Left lung (tissue), 10 donors: ENCODE data around the gene PRDX1. TPM values are rescaled to one million over a fixed set of nuclear protein-coding genes. Genes with fewer than 3 reads are reported as not detected.

Experiments
- ATAC-seq: fragments of 200-7000 bp; cut with Tn5 transposase; one replicate; pipeline ENCODE4 v1.9.1; 2020; ENCODE audit warnings: moderate library complexity
- DNase-seq, 4 donors: peaks; one replicate each; pipeline ENCODE4 v3.0.0-alpha.2; 2013 to 2020
- H3K27ac ChIP-seq, 2 donors: fragments of 200-600 bp; sonication (generic) in 1 of 2; one replicate each; pipeline versions ENCODE4 v1.5.0 to v1.8.0; 2020 to 2021
- H3K27me3 ChIP-seq, 2 donors: fragments of 200-600 bp; sonication (generic) in 1 of 2; one replicate each; pipeline versions ENCODE4 v1.5.0 to v1.8.0; 2020 to 2021
- H3K36me3 ChIP-seq, 2 donors: fragments of 200-600 bp; sonication (generic) in 1 of 2; one replicate each; pipeline versions ENCODE4 v1.5.0 to v1.8.0; 2020 to 2021
- H3K4me1 ChIP-seq, 2 donors: fragments of 200-600 bp; one replicate each; pipeline ENCODE4 v1.8.0; 2021
- H3K4me3 ChIP-seq, 2 donors: fragments of 200-600 bp; sonication (generic) in 1 of 2; one replicate each; pipeline versions ENCODE4 v1.5.0 to v1.8.0; 2020 to 2021; ENCODE audit warnings: mild to moderate bottlenecking in 1 of 2
- H3K9me3 ChIP-seq, 2 donors: fragments of 200-600 bp; sonication (generic) in 1 of 2; one replicate each; pipeline versions ENCODE4 v1.5.0 to v1.8.0; 2020 to 2021
- CTCF ChIP-seq, 2 donors: fragments of 200-600 bp; sonication (generic) in 1 of 2; IDR thresholded peaks; one replicate each; pipeline versions ENCODE4 v1.5.0 to v1.8.0; 2021; ENCODE audit warnings: antibody characterized with exemption in 2 of 2
- intact Hi-C, 2 donors: fragments of 100-400 bp; cut with DNase I; formaldehyde crosslinking; loops; one replicate each; pipeline versions ENCODE4 v1.11.2 to v1.14.2; 2022
- polyA plus RNA-seq, 6 donors: library from polyadenylated mRNA; unstranded; fragments of 120-200 nt; gene quantifications; one replicate each; pipeline ENCODE4 v1.2.1, GENCODE V29; 2013; ENCODE audit not compliant: insufficient read length in 6 of 6
- total RNA-seq, 2 donors: library from RNA; stranded (reverse); fragmentation: NEBNext Ultra II Directional; extraction: Animal tissue kit (Norgen Biotek cat#: 25700); gene quantifications; one replicate each; pipeline ENCODE4 v1.2.1, GENCODE V29; 2021
- donor health status: DM: no; HTN: yes; CAD: no.
- donor health status: DM: no; HTN: no; CAD: no.

The PRDX1 gene
- total and polyA plus RNA-seq, 8 donors: 190 to 579 (median 247) TPM

DNA sequence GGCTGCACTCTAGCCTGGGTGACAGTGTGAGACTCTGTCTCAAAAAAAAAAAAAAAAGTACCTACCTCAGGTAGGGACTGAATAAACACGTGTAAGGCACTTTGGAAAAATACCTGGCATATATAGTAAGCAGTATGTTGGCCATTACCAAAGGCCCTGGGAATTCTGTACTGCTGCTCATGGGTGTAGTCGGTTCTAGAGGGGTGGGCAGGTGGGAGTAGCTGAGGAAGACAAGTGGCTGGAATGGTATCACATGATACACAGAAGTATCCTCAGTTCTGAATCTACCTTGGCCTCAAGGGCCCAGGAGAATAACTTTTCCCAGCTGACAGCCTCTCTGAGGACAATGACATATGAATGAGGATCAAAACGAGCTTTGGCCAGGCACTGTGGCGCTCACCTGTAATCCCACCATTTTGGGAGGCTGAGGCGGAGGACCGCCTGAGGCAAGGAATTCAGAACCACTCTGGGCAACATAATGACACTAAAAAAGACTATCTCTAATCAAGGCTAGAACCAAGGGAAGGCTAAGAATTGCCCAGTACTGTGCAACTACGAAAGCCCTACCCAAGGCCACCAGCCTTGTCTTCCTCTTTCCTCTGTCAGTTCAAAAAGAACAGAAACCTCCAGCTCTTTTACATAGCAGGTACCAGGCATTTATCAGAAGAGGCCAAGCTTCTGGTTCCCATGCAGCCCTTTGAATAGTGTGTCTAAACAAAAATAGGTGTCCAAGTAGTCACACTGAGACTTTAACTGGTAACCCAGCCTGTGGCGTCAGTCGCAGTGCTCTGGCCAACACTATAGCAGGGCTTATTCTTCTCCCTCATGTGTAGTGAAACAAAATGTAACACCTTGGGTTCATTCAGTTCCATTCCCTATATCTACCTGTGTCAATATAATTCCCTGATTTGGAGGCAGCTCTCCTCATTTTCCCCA, 11.4 kb downstream of the PRDX1 start:
- ATAC-seq (peak; percentile 54), DNase-seq (no peak)
- Histone ChIP-seq H3K27me3 (no peaks in the 10 kb centered on the region), H3K4me3 (no peak overlapping the region), H3K27ac (no peak overlapping the region), H3K36me3 (peaks cover 13 to 73% of the 10 kb centered on the region in 2 donors), H3K9me3 (no peaks in the 10 kb centered on the region), H3K4me1 (peaks cover 5 to 28% of the 10 kb centered on the region in 2 donors)
- intact Hi-C loops: loop anchor here (5.0 to 10.0 kb wide), 2 partner anchors 54 to 57 kb away; no protein-coding TSS in a partner anchor
- TF ChIP-seq CTCF (IDR thresholded peaks at IDR 0.05): no peak

GRCh38 chr1:45508295-45509151, 13.2 kb downstream of the PRDX1 start:
- peak in 1 of 2 donors; percentile 12 for TF ChIP-seq CTCF (IDR thresholded peaks at IDR 0.05)
- no peaks in the 10 kb centered on the region for H3K9me3 ChIP-seq
- peaks cover 4 to 56% of the 10 kb centered on the region in 2 donors for H3K36me3 ChIP-seq
- no peak overlapping the region for H3K4me3 ChIP-seq
- intact Hi-C loops: no loop called here
- DNase-seq (peak in 1 of 4 donors; percentile 19), ATAC-seq (no peak)
- peak overlapping the region in 1 of 2 donors; percentile 18 for H3K27ac ChIP-seq
- peaks cover 5 to 16% of the 10 kb centered on the region in 2 donors for H3K4me1 ChIP-seq
- no peaks in the 10 kb centered on the region for H3K27me3 ChIP-seq

DNA sequence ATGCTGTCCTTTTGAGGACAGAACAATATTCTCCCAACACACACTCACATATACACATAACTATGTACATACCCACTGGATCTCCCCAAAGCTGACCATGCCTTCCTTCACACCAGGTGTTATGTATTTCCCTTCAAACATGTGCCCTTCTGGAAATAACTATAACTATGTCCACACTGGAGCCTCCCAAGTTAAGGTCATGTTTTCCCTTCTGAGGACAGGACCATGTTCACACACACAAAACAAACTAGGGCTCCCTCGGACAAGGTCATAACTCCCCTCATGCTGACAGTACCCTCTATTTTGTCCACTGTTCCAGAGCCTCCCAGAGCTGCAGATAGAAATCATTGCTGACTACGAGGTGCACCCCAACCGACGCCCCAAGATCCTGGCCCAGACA, 13.8 kb downstream of the PRDX1 start:
- no peak for DNase-seq
- Histone ChIP-seq H3K4me3 (no peak overlapping the region), H3K4me1 (peaks cover 3 to 10% of the 10 kb centered on the region in 2 donors), H3K27me3 (no peaks in the 10 kb centered on the region), H3K36me3 (peaks cover 1 to 49% of the 10 kb centered on the region in 2 donors), H3K27ac (peak overlapping the region in 1 of 2 donors; percentile 15), H3K9me3 (no peaks in the 10 kb centered on the region)
- TF ChIP-seq CTCF (IDR thresholded peaks at IDR 0.05): no peak
- intact Hi-C loops: no loop called here
- ATAC-seq: no peak

DNA sequence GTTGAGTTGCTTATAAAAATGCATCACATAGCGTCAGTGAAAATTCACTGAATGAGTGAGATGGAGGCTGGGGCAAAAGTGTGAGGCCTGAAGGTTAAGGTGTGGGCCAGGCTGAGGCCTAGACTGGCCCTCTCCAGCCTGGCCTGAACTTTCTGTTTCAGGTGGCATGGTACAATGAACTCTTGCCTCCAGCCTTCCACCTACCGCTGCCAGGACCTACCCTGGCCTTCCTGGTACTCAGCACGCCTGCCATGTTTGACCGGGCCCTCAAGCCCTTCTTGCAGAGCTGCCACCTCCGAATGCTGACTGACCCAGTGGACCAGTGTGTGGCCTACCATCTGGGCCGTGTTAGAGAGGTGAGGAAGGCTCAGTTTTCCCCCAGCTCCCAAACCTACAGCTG, 14.5 kb downstream of the PRDX1 start:
- H3K9me3 ChIP-seq: no peaks in the 10 kb centered on the region
- H3K4me1 ChIP-seq: peaks cover 0 to 7% of the 10 kb centered on the region in 2 donors
- intact Hi-C loops: no loop called here
- peak in 1 of 4 donors; percentile 10 for DNase-seq
- no peak for ATAC-seq
- H3K4me3 ChIP-seq: no peak overlapping the region
- no peak overlapping the region for H3K27ac ChIP-seq
- H3K27me3 ChIP-seq: no peaks in the 10 kb centered on the region
- no peak for TF ChIP-seq CTCF (IDR thresholded peaks at IDR 0.05)
- peaks cover 0 to 42% of the 10 kb centered on the region in 2 donors for H3K36me3 ChIP-seq
